ENCODE data around the gene RPL29. TPM values are rescaled to one million over a fixed set of nuclear protein-coding genes. Genes with fewer than 3 reads are reported as not detected.
A peak's percentile ranks its signal among the peaks of the same experiment; 100 is the strongest.

The RPL29 gene
- total and polyA plus RNA-seq, 8 donors: 643 to 1,829 (median 1,063) TPM

DNA sequence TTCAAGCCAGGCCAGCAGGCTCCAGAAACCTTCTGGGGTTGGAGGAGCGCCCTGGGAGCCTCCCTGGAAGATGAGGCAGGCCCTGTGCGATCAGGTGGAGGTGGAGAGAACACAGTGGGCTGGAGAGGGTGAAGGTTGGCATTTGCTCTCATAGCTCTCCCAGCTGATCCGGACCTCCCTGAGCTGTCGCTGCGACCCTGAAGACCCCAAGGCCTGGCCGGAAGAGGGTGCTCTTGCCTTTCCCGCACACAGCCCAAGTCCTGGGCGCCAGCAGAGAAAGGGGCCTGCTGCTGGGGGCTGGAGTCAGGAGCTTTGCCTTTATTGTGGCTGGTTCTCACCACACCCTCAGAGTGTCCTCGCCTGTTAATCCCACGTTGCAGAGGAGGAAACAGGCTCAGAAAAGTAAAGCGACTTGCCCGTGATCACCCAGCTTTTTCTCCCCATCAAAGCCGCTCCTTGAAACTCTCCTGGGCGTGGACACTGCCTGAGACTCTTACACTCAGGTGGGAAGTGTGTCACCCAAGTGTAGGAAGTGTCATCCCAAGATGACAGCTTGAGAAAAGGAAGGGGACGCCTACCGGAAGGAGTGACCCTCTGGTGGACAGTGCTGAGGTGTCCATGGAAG, 8.6 kb upstream of the RPL29 start:
- Histone ChIP-seq H3K36me3 (no peaks in the 10 kb centered on the region), H3K4me3 (no peak overlapping the region), H3K9me3 (no peaks in the 10 kb centered on the region), H3K27ac (no peak overlapping the region), H3K27me3 (no peaks in the 10 kb centered on the region), H3K4me1 (peaks cover 4 to 11% (median 6%) of the 10 kb centered on the region in 3 donors)
- no peak for ATAC-seq
- DNase-seq: no peak
- TF ChIP-seq CTCF (IDR thresholded peaks at IDR 0.05): no peak
- WGBS, 2 donors: 69 to 76% methylated on average over 16 of the region's 16 CpGs
- intact Hi-C loops (cut with DNase I): loop anchor here (5.0 kb wide), 2 partner anchors 123 to 138 kb away; no protein-coding TSS in a partner anchor
- FAIRE-seq: no peak

GRCh38 chr3:52002748-52003147, 7.1 kb upstream of the RPL29 start:
- Histone ChIP-seq H3K9me3 (no peaks in the 10 kb centered on the region), H3K27ac (no peak overlapping the region), H3K4me1 (peaks cover 4 to 11% (median 6%) of the 10 kb centered on the region in 3 donors), H3K4me3 (no peak overlapping the region), H3K36me3 (no peaks in the 10 kb centered on the region), H3K27me3 (no peaks in the 10 kb centered on the region)
- TF ChIP-seq CTCF (IDR thresholded peaks at IDR 0.05): no peak
- intact Hi-C loops (cut with DNase I): loop anchor here (5.0 kb wide), 2 partner anchors 125 to 140 kb away; no protein-coding TSS in a partner anchor
- 65 to 70% methylated on average over 6 of the region's 6 CpGs for WGBS, 2 donors
- FAIRE-seq (no peak), ATAC-seq (no peak), DNase-seq (no peak)

DNA sequence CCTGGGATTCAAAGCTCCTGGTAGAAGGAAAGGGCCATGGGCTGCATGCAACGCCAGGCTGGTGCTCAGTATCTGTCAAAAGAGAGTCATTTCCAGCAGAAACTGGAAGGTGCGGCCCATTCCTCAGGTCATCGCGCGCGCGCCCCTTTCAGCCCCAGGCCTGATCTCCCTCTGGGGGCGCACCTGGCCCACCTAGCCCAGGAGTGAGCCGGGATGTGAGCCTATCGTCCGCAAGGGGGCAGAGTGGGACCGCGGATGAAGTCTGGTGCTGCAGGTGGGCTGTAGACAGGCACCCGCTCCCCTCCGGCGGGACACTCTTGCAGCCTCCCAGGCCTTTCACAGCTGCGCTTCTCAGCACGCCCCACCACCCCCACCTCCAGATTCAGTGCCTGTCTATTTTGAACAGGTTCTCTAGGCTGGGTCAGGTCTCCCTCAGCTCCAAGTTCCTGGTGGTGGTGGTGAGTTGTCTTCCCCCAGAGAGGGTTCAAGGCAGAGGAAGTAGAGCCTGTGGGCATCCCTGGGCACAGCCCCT, 5.8 kb upstream of the RPL29 start:
- intact Hi-C loops (cut with DNase I): loop anchor here (5.0 kb wide), 2 partner anchors 126 to 141 kb away; no protein-coding TSS in a partner anchor
- Histone ChIP-seq H3K4me3 (no peak overlapping the region), H3K36me3 (no peaks in the 10 kb centered on the region), H3K9me3 (no peaks in the 10 kb centered on the region), H3K27me3 (no peaks in the 10 kb centered on the region), H3K4me1 (peaks cover 4 to 11% (median 6%) of the 10 kb centered on the region in 3 donors), H3K27ac (no peak overlapping the region)
- DNase-seq (peak; percentile 58 to 87 (median 75)), FAIRE-seq (no peak), ATAC-seq (peak; percentile 50 to 80 (median 79))
- peak; percentile 79 to 83 (median 81) for TF ChIP-seq CTCF (IDR thresholded peaks at IDR 0.05)
- 1% methylated on average over 14 to 18 of the region's 18 CpGs for WGBS, 2 donors

- no peak for FAIRE-seq
- no peak for TF ChIP-seq CTCF (IDR thresholded peaks at IDR 0.05)
- H3K9me3 ChIP-seq: no peaks in the 10 kb centered on the region
- H3K4me3 ChIP-seq: no peak overlapping the region
- no peaks in the 10 kb centered on the region for H3K27me3 ChIP-seq
- intact Hi-C loops (cut with DNase I): loop anchor here (5.0 kb wide), 2 partner anchors 127 to 142 kb away; no protein-coding TSS in a partner anchor
- ATAC-seq: no peak
- H3K27ac ChIP-seq: no peak overlapping the region
- 56 to 71% methylated on average over 2 of the region's 2 CpGs for WGBS, 2 donors
- peaks cover 1 to 2% (median 1%) of the 10 kb centered on the region in 3 donors for H3K4me1 ChIP-seq
- no peak for DNase-seq
- H3K36me3 ChIP-seq: peaks cover 0 to under 1% (median 0%) of the 10 kb centered on the region in 3 donors
Measured at GRCh38 chr3:51999846-52000245, 4.2 kb upstream of the RPL29 start.

DNA sequence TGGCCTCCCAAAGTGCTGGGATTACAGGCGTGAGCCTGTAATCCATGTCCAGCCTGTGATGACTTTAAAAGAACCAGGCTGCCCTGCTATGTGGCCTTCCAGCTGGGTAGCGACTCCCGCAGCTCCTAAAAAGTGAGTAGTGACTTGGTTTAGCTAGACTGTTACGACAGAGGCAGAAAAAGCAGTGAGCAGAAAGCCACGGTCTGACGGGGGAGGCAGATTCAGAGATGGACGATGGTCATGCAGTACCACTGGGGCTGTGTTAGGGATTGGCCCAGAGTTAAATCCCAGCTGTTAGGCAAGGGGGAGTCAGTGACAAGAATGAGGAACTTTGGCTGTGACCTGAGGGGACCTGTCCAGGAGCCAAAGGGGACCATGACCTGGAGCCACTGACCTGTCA, 3.1 kb upstream of the RPL29 start:
- no peak overlapping the region for H3K27ac ChIP-seq
- no peaks in the 10 kb centered on the region for H3K27me3 ChIP-seq
- WGBS, 2 donors: 63 to 72% methylated on average over 7 of the region's 7 CpGs
- no peaks in the 10 kb centered on the region for H3K9me3 ChIP-seq
- intact Hi-C loops (cut with DNase I): no loop called here
- ATAC-seq (no peak), FAIRE-seq (no peak), DNase-seq (no peak)
- H3K36me3 ChIP-seq: peaks cover 0 to 12% (median 6%) of the 10 kb centered on the region in 3 donors
- H3K4me3 ChIP-seq: no peak overlapping the region
- TF ChIP-seq CTCF (IDR thresholded peaks at IDR 0.05): no peak
- H3K4me1 ChIP-seq: peaks cover 10 to 13% (median 12%) of the 10 kb centered on the region in 3 donors
